ENCODE results near the gene CLBA1. TPM values are rescaled to one million over a fixed set of nuclear protein-coding genes. Genes with fewer than 3 reads are reported as not detected.

CLBA1 gene
- total and polyA plus RNA-seq, 2 experiments from 2014 or later: 1.6 to 1.8 TPM

GRCh38 chr14:104974665-104975390, 10.8 kb upstream of the CLBA1 start (continued):
- TF ChIP-seq ZNF462 (CRISPR knock-in tag; IDR thresholded peaks at IDR 0.05): no peak
- no peak for TF ChIP-seq POLR2AphosphoS5 (IDR thresholded peaks at IDR 0.05; ENCODE audit: low read depth)

GRCh38 chr14:104975481-104976197, 9.9 kb upstream of the CLBA1 start:
- peaks cover 9% of the 10 kb centered on the region; the same call in 2 of the 3 replicates for H3K4me1 Mint-ChIP-seq
- H3K9me3 Mint-ChIP-seq: no peaks in the 10 kb centered on the region
- no peak overlapping the region for H2AFZ ChIP-seq
- ATAC-seq: peak; percentile 8
- no peak overlapping the region for H3K27ac ChIP-seq (ENCODE audit: low read depth)
- no peak overlapping the region for H3K4me3 ChIP-seq
- H3K27ac Mint-ChIP-seq: no peak overlapping the region
- peaks cover 39% of the 10 kb centered on the region for H3K27me3 Mint-ChIP-seq (ENCODE audit: insufficient read depth, low read depth, poor library complexity)
- no peak overlapping the region for H3K4me3 Mint-ChIP-seq
- no peaks in the 10 kb centered on the region for H3F3A ChIP-seq (replicated peaks; ENCODE audit: low read depth)
- H3K4me2 ChIP-seq: no peak overlapping the region
- H3K79me2 ChIP-seq (replicated peaks; ENCODE audit: insufficient read depth): no peaks in the 10 kb centered on the region
- DNase-seq (ENCODE audit: low spot score): peak; percentile 57
- H3K9me2 ChIP-seq (ENCODE audit: insufficient read depth): no peaks in the 10 kb centered on the region
- H3K36me3 ChIP-seq (ENCODE audit: insufficient read depth): no peaks in the 10 kb centered on the region
- H3K36me3 Mint-ChIP-seq (ENCODE audit: low read depth): no peaks in the 10 kb centered on the region
- peaks cover 4% of the 10 kb centered on the region; the same call in 1 of the 2 replicates for H3K4me1 ChIP-seq (ENCODE audit: insufficient read depth)
- H3K27me3 ChIP-seq (ENCODE audit: insufficient read depth): peaks cover 34% of the 10 kb centered on the region
- TF ChIP-seq CREB1 (CRISPR knock-in tag; IDR thresholded peaks at IDR 0.05; ENCODE audit: low read depth) (no peak), CTCF (conservative IDR thresholded peaks at IDR 0.05; ENCODE audit: low read depth in 2 of 2) (peak in 1 of 2 experiments; percentile 73; a peak in 2 of 4 replicates)
- H4K20me1 ChIP-seq (replicated peaks; ENCODE audit: insufficient read depth): no peaks in the 10 kb centered on the region

All from GM23338 (cell line).